ENCODE measurements around the gene CDC27.
"Not testable (repeated sequence)": the region's sequence is repeated elsewhere in the genome, so short reads cannot be mapped to it uniquely, and the experiment has no call there.

Gene CDC27

GRCh38 chr17:47120521-47121095 lies 68.5 kb downstream of the CDC27 start:
- FAIRE-seq: no peak

GRCh38 chr17:47119746-47120520 lies 69.2 kb downstream of the CDC27 start:
- FAIRE-seq: no peak

- FAIRE-seq: no peak
Observed at GRCh38 chr17:47117386-47117785, 71.7 kb downstream of the CDC27 start.

GRCh38 chr17:47106130-47106529 lies 83.0 kb downstream of the CDC27 start:
- no peak for FAIRE-seq

- FAIRE-seq: not testable (repeated sequence)
Observed at GRCh38 chr17:47105246-47105645, 83.8 kb downstream of the CDC27 start.

- FAIRE-seq: no peak
Observed at GRCh38 chr17:47102914-47103313, 86.2 kb downstream of the CDC27 start.

GRCh38 chr17:47099987-47100711 lies 88.9 kb downstream of the CDC27 start:
- no peak for FAIRE-seq

GRCh38 chr17:47099451-47099986 lies 89.6 kb downstream of the CDC27 start:
- FAIRE-seq: no peak

- no peak for FAIRE-seq
Observed at GRCh38 chr17:47096343-47096742, 92.8 kb downstream of the CDC27 start.

GRCh38 chr17:47095268-47095667 lies 93.8 kb downstream of the CDC27 start:
- no peak for FAIRE-seq

- FAIRE-seq: no peak
Observed at GRCh38 chr17:47087093-47087492, 102.0 kb downstream of the CDC27 start.

- FAIRE-seq: no peak
Observed at GRCh38 chr17:47085736-47086135, 103.4 kb downstream of the CDC27 start.

GRCh38 chr17:47078801-47079200 lies 110.3 kb downstream of the CDC27 start:
- FAIRE-seq: no peak

GRCh38 chr17:47077576-47077975 lies 111.5 kb downstream of the CDC27 start:
- no peak for FAIRE-seq

- no peak for FAIRE-seq
Observed at GRCh38 chr17:47076171-47076570, 112.9 kb downstream of the CDC27 start.

- not testable (repeated sequence) for FAIRE-seq
Observed at GRCh38 chr17:47074361-47074760, 114.7 kb downstream of the CDC27 start.

GRCh38 chr17:47073629-47074028 lies 115.5 kb downstream of the CDC27 start:
- not testable (repeated sequence) for FAIRE-seq

- FAIRE-seq: no peak
Observed at GRCh38 chr17:47072886-47073285, 116.2 kb downstream of the CDC27 start.

GRCh38 chr17:47071171-47071570 lies 117.9 kb downstream of the CDC27 start:
- FAIRE-seq: not testable (repeated sequence)

GRCh38 chr17:47070266-47070665 lies 118.8 kb downstream of the CDC27 start:
- FAIRE-seq: not testable (repeated sequence)
